H1 (cell line): ENCODE results near the gene ENPEP. TPM values are rescaled to one million over a fixed set of nuclear protein-coding genes. Genes with fewer than 3 reads are reported as not detected.
"Not testable (repeated sequence)": the region's sequence is repeated elsewhere in the genome, so short reads cannot be mapped to it uniquely, and the experiment has no call there.

Experiments used
- CTCF ChIA-PET: fragments of 300-600 bp; sonication (Branson Sonifier 250); formaldehyde crosslinking; loops from one replicate; lab custom pipeline; 2021; ENCODE audit not compliant: partially characterized antibody; lab: Charles Lee
- POLR2A ChIA-PET: fragments of 300-600 bp; sonication (Branson Sonifier 250); formaldehyde crosslinking; loops from one replicate; lab custom pipeline; 2021; ENCODE audit warnings: inconsistent platforms; ENCODE audit not compliant: partially characterized antibody; lab: Charles Lee
- DNase-seq, 2 experiments: peaks; one replicate each; pipeline versions ENCODE4 v3.0.0 to v3.0.0-alpha.2; 2010 to 2022; ENCODE audit warnings: low spot score in 2 of 2, low read depth in 1 of 2, mixed read lengths in 1 of 2
- FAIRE-seq: peaks from 2 replicates; lab custom pipeline; 2011; peaks lifted over from hg19 to GRCh38; lab: Jason Lieb, UNC
- H2AFZ ChIP-seq: 2 replicates; pipeline ENCODE4 v1.8.1; 2012; ENCODE audit warnings: low read length, inconsistent platforms
- H2AK5ac ChIP-seq: 2 replicates; pipeline ENCODE4 v1.6.1; 2013; ENCODE audit warnings: low read depth, low read length
- H2BK120ac ChIP-seq: replicated peaks from 2 replicates; pipeline ENCODE3; 2013; ENCODE audit warnings: low read depth, low read length, inconsistent platforms
- H2BK12ac ChIP-seq: 2 replicates; pipeline ENCODE4 v1.6.1; 2013; ENCODE audit warnings: low read depth, low read length
- H2BK15ac ChIP-seq: 2 replicates; pipeline ENCODE4 v1.6.1; 2013; ENCODE audit warnings: low read length
- H2BK20ac ChIP-seq: 2 replicates; pipeline ENCODE4 v1.6.1; 2013; ENCODE audit warnings: low read length
- H2BK5ac ChIP-seq: 2 replicates; pipeline ENCODE4 v1.6.1; 2013; ENCODE audit warnings: low read depth, low read length
- H3K14ac ChIP-seq: 2 replicates; pipeline ENCODE4 v1.6.1; 2013; ENCODE audit warnings: inconsistent platforms; ENCODE audit not compliant: insufficient read length
- H3K18ac ChIP-seq: 2 replicates; pipeline ENCODE4 v1.6.1; 2013; ENCODE audit warnings: low read length; ENCODE audit errors: extremely low read depth
- H3K23ac ChIP-seq: 2 replicates; pipeline ENCODE4 v1.6.1; 2013; ENCODE audit warnings: inconsistent platforms; ENCODE audit not compliant: insufficient read length
- H3K23me2 ChIP-seq: 2 replicates; pipeline ENCODE4 v1.6.1; 2013; ENCODE audit warnings: low read depth, low read length
- H3K27ac ChIP-seq: 2 replicates; pipeline ENCODE4 v1.6.1; 2011; ENCODE audit warnings: low read depth, low read length, inconsistent platforms
- H3K27me3 ChIP-seq, 4 experiments: replicated peaks in 1 of 4; 1 replicate in 1 of 4; 2 replicates in 3 of 4; pipeline versions ENCODE4 v1.6.1 to v1.8.1; 2011 to 2013; ENCODE audit warnings: low read length in 3 of 4, mild to moderate bottlenecking in 3 of 4, inconsistent platforms in 2 of 4, mixed read lengths in 2 of 4, moderate library complexity in 1 of 4; ENCODE audit not compliant: control insufficient read depth in 3 of 4, insufficient read depth in 3 of 4; ENCODE audit errors: extremely low read depth in 1 of 4
- H3K36me3 ChIP-seq, 4 experiments: 2 replicates each; pipeline versions ENCODE4 v1.6.1 to v1.8.1; 2011 to 2013; ENCODE audit warnings: mild to moderate bottlenecking in 4 of 4, low read length in 3 of 4, moderate library complexity in 2 of 4, control low read depth in 1 of 4, inconsistent platforms in 1 of 4; ENCODE audit not compliant: insufficient read depth in 4 of 4, control insufficient read depth in 2 of 4
- H3K4ac ChIP-seq: replicated peaks from 2 replicates; pipeline ENCODE3; 2013; ENCODE audit warnings: low read length, low read depth, mixed read lengths, inconsistent platforms; ENCODE audit not compliant: insufficient read length
- H3K4me1 ChIP-seq, 4 experiments: replicated peaks in 1 of 4; 1 replicate in 1 of 4; 2 replicates in 3 of 4; pipeline versions ENCODE4 v1.6.1 to v1.8.1; 2011 to 2013; ENCODE audit warnings: low read length in 3 of 4, inconsistent platforms in 2 of 4, mixed read lengths in 1 of 4; ENCODE audit not compliant: insufficient read depth in 4 of 4, control insufficient read depth in 3 of 4
- H3K4me2 ChIP-seq, 2 experiments: 2 replicates each; pipeline versions ENCODE4 v1.6.1 to v1.8.1; 2011 to 2013; ENCODE audit warnings: low read depth in 2 of 2, low read length in 2 of 2, control low read depth in 1 of 2, inconsistent platforms in 1 of 2, mild to moderate bottlenecking in 1 of 2; ENCODE audit not compliant: insufficient read depth in 1 of 2
- H3K4me3 ChIP-seq, 4 experiments: fragments of 200-600, 300-600 bp in 1 of 4; sonication (generic), shearing (Covaris generic), sonication (Bioruptor Twin) in 1 of 4; 2 replicates each; pipeline versions ENCODE4 v1.5.1 to v1.8.1; 2011 to 2016; ENCODE audit warnings: low read length in 4 of 4, low read depth in 3 of 4, control low read depth in 2 of 4, inconsistent platforms in 2 of 4, mild to moderate bottlenecking in 2 of 4, mixed read lengths in 1 of 4, moderate library complexity in 1 of 4; ENCODE audit not compliant: insufficient read depth in 2 of 4; ENCODE audit errors: extremely low read depth in 1 of 4
- H3K56ac ChIP-seq: replicated peaks from 2 replicates; pipeline ENCODE3; 2013; ENCODE audit warnings: low read depth, mild to moderate bottlenecking, mixed read lengths, low read length, inconsistent platforms; ENCODE audit not compliant: insufficient read length
- H3K79me1 ChIP-seq: 2 replicates; pipeline ENCODE4 v1.6.1; 2013; ENCODE audit warnings: low read depth, low read length, control low read depth
- H3K79me2 ChIP-seq, 2 experiments: 2 replicates each; pipeline versions ENCODE4 v1.6.1 to v1.8.1; 2012 to 2013; ENCODE audit warnings: low read length in 2 of 2, mild to moderate bottlenecking in 2 of 2, inconsistent platforms in 1 of 2; ENCODE audit not compliant: insufficient read depth in 2 of 2, control insufficient read depth in 1 of 2
- H3K9ac ChIP-seq, 4 experiments: replicated peaks in 1 of 4; 1 replicate in 1 of 4; 2 replicates in 3 of 4; pipeline versions ENCODE4 v1.6.1 to v1.8.1; 2011 to 2013; ENCODE audit warnings: low read depth in 3 of 4, low read length in 3 of 4, control low read depth in 2 of 4, mild to moderate bottlenecking in 2 of 4, moderate library complexity in 2 of 4, inconsistent platforms in 1 of 4; ENCODE audit errors: extremely low read depth in 1 of 4
- H3K9me3 ChIP-seq, 2 experiments: 2 replicates each; pipeline versions ENCODE4 v1.6.1 to v1.8.1; 2012 to 2013; ENCODE audit warnings: mild to moderate bottlenecking in 2 of 2, moderate library complexity in 2 of 2, control low read depth in 1 of 2, inconsistent platforms in 1 of 2, low read depth in 1 of 2, low read length in 1 of 2, mixed read lengths in 1 of 2; ENCODE audit not compliant: insufficient read depth in 2 of 2
- H4K20me1 ChIP-seq, 2 experiments: replicated peaks in 1 of 2; 2 replicates each; pipeline versions ENCODE3 to v1.8.1; 2011 to 2013; ENCODE audit warnings: inconsistent platforms in 2 of 2, low read length in 2 of 2, mild to moderate bottlenecking in 1 of 2; ENCODE audit not compliant: insufficient read depth in 2 of 2, control insufficient read depth in 1 of 2
- H4K5ac ChIP-seq: 2 replicates; pipeline ENCODE4 v1.6.1; 2013; ENCODE audit warnings: low read length, low read depth, mixed read lengths, inconsistent platforms; ENCODE audit not compliant: insufficient read length
- H4K8ac ChIP-seq: 2 replicates; pipeline ENCODE4 v1.8.0; 2013; ENCODE audit warnings: mild to moderate bottlenecking, moderate library complexity, low read length, inconsistent platforms; ENCODE audit not compliant: insufficient read depth; ENCODE audit errors: extremely low read depth
- H4K91ac ChIP-seq: replicated peaks from 2 replicates; pipeline ENCODE3; 2013; ENCODE audit warnings: low read length, mixed read lengths, inconsistent platforms; ENCODE audit not compliant: insufficient read length
- WGBS, 2 experiments: shearing (Covaris generic) in 1 of 2; methylation state at CpG; one replicate each; pipeline versions ENCODE4 v1.1.6 to v1.1.7; 2013 to 2015; ENCODE audit warnings: low lambda C conversion rate in 2 of 2, mixed read lengths in 2 of 2, inconsistent platforms in 1 of 2, low coverage in 1 of 2, missing lambda C conversion rate in 1 of 2; ENCODE audit not compliant: insufficient replicate concordance in 2 of 2, insufficient coverage in 1 of 2, insufficient read length in 1 of 2; ENCODE audit errors: extremely low coverage in 1 of 2, missing lambda C conversion rate in 1 of 2; 5-methylcytosine and 5-hydroxymethylcytosine counted together
- polyA plus RNA-seq, 7 experiments: library from polyadenylated mRNA; depleted of rRNA in 3 of 7; stranded (reverse) in 5 of 7; unstranded in 2 of 7; fragments of >200 nt in 5 of 7; fragments of 200-250 nt in 2 of 7; gene quantifications; 1 replicate in 5 of 7; 2 replicates in 1 of 7; 4 replicates in 1 of 7; pipeline versions ENCODE4 v1.2.1 to v1.2.3, GENCODE V29; 2011 to 2013; ENCODE audit warnings: missing spikeins in 2 of 7, mixed read lengths in 2 of 7
- total RNA-seq: library from RNA; stranded (reverse); fragmentation: NEBNext Ultra II Directional; extraction: Animal tissue kit (Norgen Biotek cat#: 25700); gene quantifications from 2 replicates; pipeline ENCODE4 v1.2.1, GENCODE V29; 2021

Gene ENPEP
- total and polyA plus RNA-seq, 2 of the 8 experiments (the other 6 are each of a cell fraction or from before 2014, with no cell fraction given), result 0.09 to 0.61 TPM

GRCh38 chr4:110576696-110577095 is 100.7 kb downstream of the ENPEP start:
- H2AFZ ChIP-seq, H2BK5ac ChIP-seq, H3K4ac ChIP-seq, FAIRE-seq, H3K9ac ChIP-seq, H4K5ac ChIP-seq, H4K8ac ChIP-seq, H3K23me2 ChIP-seq, H4K91ac ChIP-seq, H3K9me3 ChIP-seq, H3K56ac ChIP-seq, H2BK20ac ChIP-seq, POLR2A ChIA-PET, DNase-seq, H3K4me3 ChIP-seq, H2BK15ac ChIP-seq, H3K4me1 ChIP-seq, H2BK120ac ChIP-seq, H3K18ac ChIP-seq, H3K14ac ChIP-seq, H4K20me1 ChIP-seq, H3K27me3 ChIP-seq, H3K23ac ChIP-seq, H2AK5ac ChIP-seq, H2BK12ac ChIP-seq, H3K27ac ChIP-seq, H3K79me2 ChIP-seq, H3K79me1 ChIP-seq, H3K4me2 ChIP-seq, H3K36me3 ChIP-seq: not testable (repeated sequence)
- CTCF ChIA-PET, result interaction anchor here (1.0 kb wide), 1 partner anchor 60 kb away, joined by 4 read pairs; no protein-coding TSS in a partner anchor
- WGBS, 2 experiments, result 93% methylated on average over 2 of the region's 2 CpGs; no CpG with 5 or more reads in 1 of the 2 experiments
